DMS114 treated with DMSO at 0.1 percent for 48 hours (cell line): ENCODE measurements around the gene SPNS1.
"Not testable (repeated sequence)": the region's sequence is repeated elsewhere in the genome, so short reads cannot be mapped to it uniquely, and the experiment has no call there.

ENCODE experiments used
- DNase-seq: peaks from one replicate; lab custom pipeline; 2025; ENCODE audit not compliant: unreplicated experiment; lab: John Stamatoyannopoulos, UW

SPNS1 gene

GRCh38 chr16:28987170-28987853 is 12.7 kb downstream of the SPNS1 start:
- DNase-seq, result no peak

- no peak for DNase-seq
These were observed 14.8 kb downstream of the SPNS1 start for GRCh38 chr16:28989363-28989762.

- DNase-seq, result no peak
These were observed 15.9 kb downstream of the SPNS1 start for GRCh38 chr16:28990375-28991040.

DNA sequence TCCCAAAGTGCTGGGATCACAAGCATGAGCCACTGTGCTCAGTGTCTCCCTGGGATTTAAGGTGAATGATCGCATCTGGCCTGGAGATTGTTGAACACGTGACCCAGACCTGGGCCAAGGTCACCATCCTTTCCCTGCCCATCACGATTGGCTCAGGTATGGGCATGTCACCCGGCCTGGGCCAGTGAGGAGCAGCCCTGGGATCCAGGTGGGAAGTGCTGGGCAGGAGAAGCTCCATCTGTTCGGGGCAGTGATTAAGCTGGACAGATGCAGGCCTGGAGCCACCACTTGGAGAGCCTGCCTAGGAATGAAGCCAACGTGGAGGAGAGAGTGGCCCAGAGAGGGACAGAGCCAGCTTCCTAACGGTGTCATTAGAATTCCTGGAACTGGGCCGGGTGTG is 17.1 kb downstream of the SPNS1 start:
- no peak for DNase-seq

DNA sequence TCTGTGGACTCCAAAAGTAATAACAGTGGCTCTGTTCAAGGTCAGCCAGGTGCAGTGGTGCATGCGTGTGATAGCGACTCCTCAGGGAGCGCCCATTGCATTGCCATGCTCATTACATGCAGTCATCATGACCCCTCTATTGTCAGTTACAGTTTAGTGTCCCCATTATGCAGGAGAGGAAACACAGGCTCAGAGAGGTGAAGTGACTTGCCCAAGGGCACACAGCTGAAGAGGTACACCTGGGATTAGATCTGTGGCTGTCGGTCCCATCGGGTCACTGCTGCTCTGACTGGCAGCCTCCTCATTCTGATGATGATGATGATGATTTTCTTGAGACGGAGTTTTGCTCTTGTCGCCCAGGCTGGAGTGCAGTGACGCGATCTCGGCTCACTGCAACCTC is 17.9 kb downstream of the SPNS1 start:
- DNase-seq, result no peak

- no peak for DNase-seq
These were observed 24.3 kb downstream of the SPNS1 start for GRCh38 chr16:28998837-28999236.

- DNase-seq, result no peak
These were observed 25.0 kb downstream of the SPNS1 start for GRCh38 chr16:28999577-28999976.

GRCh38 chr16:29000019-29000418 is 25.4 kb downstream of the SPNS1 start:
- no peak for DNase-seq

DNA sequence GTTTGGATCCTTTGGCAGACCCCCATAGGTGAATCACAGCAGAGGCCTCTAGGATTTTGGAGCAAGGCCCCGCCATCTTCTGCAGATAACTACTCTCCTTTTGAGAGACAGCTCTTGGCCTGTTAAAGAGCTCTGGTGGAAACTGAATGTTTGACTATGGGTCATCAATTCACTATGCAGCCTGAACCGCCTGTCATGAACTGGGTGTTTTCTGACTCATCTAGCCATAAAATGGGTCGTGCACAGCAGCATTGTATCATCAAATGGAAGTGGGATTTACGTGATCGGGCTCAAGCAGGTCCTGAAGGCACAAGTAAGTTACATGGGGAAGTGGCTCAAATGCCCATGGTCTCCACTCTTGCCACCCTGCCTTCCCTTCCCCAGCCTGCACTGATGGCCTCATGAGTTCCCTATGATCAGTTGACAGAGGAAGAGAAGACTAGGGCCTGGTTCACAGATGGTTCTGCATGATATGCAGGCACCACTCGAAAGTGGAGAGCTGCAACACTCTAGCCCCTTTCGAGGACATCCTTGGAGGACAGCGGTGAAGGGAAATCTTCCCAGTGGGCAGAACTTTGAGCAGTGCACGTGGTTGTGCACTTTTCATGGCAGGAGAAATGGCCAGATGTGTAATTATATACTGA is 30.0 kb downstream of the SPNS1 start:
- DNase-seq, result not testable (repeated sequence)

DNA sequence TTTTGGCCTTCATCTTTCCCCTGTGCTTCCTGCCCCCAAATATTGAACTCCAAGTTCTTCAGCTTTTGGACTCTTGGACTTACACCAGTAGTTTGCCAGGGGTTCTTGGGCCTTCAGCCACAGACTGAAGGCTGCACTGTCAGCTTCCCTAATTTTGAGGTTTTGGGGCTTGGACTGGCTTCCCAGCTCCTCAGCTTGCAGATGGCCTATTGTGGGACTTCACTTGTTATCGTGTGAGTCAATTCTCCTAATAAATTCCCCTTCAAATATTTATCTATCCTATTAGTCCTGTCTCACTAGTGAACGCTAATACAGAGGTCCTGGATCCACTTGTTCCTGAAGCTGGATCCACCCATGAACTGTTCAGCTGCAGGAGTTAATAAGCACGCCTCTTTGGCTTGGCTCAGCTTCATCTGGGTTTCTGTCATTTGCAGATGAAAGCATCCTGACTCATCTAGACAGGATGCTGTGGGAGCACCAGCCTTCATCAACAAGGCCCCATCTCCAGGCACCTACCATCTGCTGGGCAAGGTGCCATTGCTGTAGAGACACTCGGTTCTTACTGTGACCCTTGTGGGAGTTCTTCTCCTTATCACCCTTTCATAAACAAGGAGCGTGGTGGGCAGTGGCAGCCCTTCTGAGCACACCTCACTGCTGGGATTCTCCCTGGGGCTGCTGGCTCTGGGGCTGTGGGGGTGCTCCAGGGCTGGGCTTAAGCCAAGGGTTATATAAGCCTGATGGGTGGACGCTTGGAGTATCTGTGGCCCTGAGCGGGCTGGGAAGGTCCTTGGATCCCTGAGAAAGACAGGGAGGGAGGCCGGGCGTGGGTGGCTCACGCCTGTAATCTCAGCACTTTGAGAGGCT is 33.4 kb downstream of the SPNS1 start:
- no peak for DNase-seq

- DNase-seq, result no peak
These were observed 34.7 kb downstream of the SPNS1 start for GRCh38 chr16:29009050-29009837.

GRCh38 chr16:29009838-29010166 is 35.2 kb downstream of the SPNS1 start:
- DNase-seq, result no peak

DNA sequence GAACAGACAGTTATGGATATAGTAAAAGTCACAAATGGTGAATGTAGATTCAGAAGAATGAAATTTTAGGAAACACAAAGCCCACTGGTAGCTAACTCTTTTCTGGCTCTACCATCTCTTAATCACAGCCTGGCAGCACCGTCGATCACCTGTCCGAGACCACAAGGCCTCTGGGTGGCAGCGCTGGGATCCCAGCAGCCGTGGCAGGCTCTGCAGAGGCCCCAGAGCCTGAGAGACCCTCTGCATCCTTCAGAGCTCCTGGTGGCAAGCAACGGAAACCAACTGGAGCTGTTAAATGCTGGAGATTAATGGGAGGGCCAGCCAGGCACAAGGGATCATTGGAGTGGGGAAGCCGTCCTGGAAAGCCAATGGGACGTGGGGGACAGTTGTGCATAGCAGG is 36.5 kb downstream of the SPNS1 start:
- DNase-seq, result no peak

GRCh38 chr16:29011851-29012250 is 37.3 kb downstream of the SPNS1 start:
- no peak for DNase-seq

- no peak for DNase-seq
These were observed 38.5 kb downstream of the SPNS1 start for GRCh38 chr16:29012913-29013553.

DNA sequence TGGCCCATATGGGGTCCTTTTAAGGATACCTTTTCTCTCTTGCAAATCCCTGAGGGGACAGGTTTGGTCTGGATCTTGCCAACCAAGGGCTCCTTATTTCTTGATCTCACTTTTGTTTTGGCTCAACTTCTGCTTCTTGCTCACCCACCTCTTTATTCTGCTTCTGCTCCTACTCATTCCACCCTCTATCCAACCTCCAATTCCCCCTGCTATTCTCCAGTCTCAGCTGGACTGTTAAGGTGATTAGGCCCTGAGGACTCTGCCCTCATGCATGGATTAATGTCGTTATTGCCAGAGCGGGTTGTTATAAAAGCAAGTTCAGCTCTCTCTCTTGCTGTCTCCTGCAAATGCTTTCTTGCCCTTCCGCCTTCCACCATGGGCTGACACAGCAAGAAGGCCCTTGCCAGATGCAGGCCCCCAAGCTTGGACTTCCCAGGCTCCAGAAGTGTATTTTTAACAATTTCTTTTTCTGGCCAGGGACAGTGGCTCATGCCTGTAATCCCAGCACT is 40.0 kb downstream of the SPNS1 start:
- DNase-seq, result no peak

DNA sequence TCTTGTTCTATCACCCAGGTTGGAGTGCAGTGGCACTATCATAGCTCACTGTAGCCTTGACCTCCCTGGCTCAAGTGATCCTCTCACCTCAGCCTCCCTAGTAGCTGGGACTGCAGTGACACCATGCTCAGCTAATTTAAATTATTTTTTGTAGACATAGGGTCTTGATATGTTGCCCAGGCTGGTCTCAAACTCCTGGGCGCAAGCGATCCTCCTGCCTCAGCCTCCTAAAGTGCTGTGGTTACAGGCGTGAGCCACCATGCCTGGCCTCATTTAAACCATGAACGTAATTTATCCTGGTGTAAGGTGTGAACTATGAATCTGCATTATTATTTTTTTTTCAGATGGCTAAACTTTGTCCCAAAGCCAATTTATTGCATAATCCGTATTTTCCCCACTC is 47.6 kb downstream of the SPNS1 start:
- DNase-seq, result no peak

DNA sequence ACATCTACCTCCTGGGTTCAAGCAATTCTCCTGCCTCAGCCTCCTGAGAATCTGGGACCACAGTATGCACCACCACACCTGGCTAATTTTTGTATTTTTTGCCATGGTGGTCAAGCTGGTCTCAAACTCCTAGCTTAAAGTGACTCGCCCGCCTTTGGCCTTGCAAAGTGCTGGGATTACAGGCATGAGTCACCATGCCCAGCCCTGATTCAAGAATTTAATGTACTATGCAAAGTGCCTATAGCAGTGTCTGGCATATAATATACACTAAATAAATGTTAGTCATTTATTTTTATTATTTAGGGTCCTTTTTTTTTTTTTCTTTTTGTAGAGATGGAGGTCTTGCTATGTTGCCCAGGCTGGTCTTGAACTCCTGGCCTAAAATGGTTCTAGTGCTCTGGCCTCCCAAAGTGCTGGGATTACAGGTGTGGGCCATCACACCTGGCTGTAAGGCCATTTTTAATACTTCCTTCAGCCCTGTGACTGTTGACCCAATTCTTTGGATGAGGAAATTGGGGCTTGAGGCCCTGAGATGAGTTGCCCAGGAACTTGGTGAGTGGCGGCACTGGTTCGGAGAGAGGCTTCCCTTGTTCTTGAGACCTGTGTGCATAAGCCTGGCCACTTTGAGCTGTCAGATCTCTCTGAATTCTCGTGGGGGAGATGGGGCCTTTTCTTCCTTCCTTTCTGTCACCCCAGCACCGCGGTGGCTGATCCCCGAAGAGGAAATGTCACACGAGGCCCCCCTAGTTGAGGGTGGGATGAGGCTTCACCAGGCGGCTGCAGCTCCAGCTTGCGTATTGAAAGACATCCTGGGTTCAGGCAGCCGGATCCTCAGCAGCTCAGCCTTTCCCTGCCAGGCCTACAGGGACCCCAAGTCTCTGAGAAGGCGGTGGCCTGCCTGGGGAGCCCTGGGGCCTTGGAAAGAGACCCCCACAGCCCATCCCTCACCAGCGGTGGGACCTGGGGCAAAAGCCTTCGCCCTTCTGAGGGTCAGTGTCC is 49.0 kb downstream of the SPNS1 start:
- no peak for DNase-seq

DNA sequence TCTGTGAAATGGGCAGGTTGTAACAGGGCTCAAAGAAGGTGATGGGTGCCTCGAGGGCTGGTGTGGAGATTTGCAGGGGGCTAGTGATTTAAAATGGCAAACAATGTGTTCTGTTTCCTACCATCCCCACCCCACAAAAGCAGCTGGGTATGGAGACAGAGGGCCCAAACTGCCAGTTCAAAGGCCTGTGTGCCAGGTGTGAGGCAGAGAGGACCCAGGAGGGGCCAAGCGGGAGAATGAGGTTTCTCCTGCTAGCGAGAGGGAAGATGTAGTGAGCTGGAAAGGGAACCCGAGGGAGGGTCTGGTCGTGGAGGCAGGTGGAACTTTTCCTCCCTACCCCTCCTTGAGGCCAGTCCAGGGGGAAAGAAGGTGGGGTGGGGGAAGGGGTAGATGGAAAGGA is 49.7 kb downstream of the SPNS1 start:
- DNase-seq, result no peak
